ENCODE data around the gene ASTN1. TPM values are rescaled to one million over a fixed set of nuclear protein-coding genes. Genes with fewer than 3 reads are reported as not detected.

The ASTN1 gene
- total RNA-seq, 2 experiments from 2014 or later: not detected

DNA sequence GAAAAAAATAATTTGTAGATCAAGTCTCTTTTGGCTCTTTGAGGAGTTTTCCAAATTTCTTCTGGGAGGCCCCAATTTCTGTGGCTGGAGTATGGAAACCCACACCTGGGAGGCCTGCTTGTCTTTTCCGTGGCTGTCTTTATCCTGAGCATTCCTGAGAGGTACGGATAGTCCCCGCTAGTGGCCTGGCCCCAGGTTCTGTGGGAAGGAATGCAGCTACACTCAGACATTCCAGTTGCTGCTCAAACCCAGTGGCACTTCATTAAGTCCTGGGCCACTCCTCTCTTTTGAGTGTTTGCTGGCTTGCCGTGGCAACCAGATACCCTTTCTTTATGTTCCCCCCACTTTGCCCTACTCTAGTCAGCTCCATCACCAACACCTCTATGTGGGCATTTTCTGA, 310.4 kb downstream of the ASTN1 start:
- no TSS peak for BruUV-seq (replicated peaks)
- Histone ChIP-seq H3K9me3 (ENCODE audit: low read length) (no peaks in the 10 kb centered on the region), H3K4me1 (ENCODE audit: insufficient read depth, low read length, poor library complexity, severe bottlenecking) (no peaks in the 10 kb centered on the region), H3K79me2 (ENCODE audit: insufficient read depth, low read depth, low read length) (no peaks in the 10 kb centered on the region), H3K27ac (ENCODE audit: low read depth, low read length, poor library complexity, severe bottlenecking) (no peak overlapping the region), H3K9me2 (ENCODE audit: insufficient read depth, low read length) (no peaks in the 10 kb centered on the region), H4K20me1 (ENCODE audit: insufficient read depth, low read length) (no peaks in the 10 kb centered on the region), H3K36me3 (ENCODE audit: insufficient read depth, low read length) (no peaks in the 10 kb centered on the region), H2AFZ (ENCODE audit: low read length) (no peak overlapping the region), H3K4me2 (ENCODE audit: low read length) (no peak overlapping the region), H3K4me3 (ENCODE audit: low read depth, low read length, poor library complexity, severe bottlenecking) (no peak overlapping the region)
- no peak for DNase-seq (ENCODE audit: low spot score)
- ChIA-PET POLR2A (no interaction called here), CTCF (ENCODE audit: unreplicated experiment) (no interaction called here)
- intact Hi-C loops (cut with micrococcal nuclease; ENCODE audit: unreplicated experiment): no loop called here
- TF ChIP-seq EZH2phosphoT487 (IDR thresholded peaks at IDR 0.05; ENCODE audit: borderline replicate concordance, low read depth, low read length): no peak
- TF ChIP-seq CTCF (conservative IDR thresholded peaks at IDR 0.05; ENCODE audit: low read length): no peak

- H3K79me2 ChIP-seq (ENCODE audit: insufficient read depth, low read depth, low read length): no peaks in the 10 kb centered on the region
- CTCF ChIA-PET (ENCODE audit: unreplicated experiment): no interaction called here
- no peak overlapping the region for H2AFZ ChIP-seq (ENCODE audit: low read length)
- intact Hi-C loops (cut with micrococcal nuclease; ENCODE audit: unreplicated experiment): no loop called here
- no peak overlapping the region for H3K4me3 ChIP-seq (ENCODE audit: low read depth, low read length, poor library complexity, severe bottlenecking)
- no peaks in the 10 kb centered on the region for H4K20me1 ChIP-seq (ENCODE audit: insufficient read depth, low read length)
- no peaks in the 10 kb centered on the region for H3K9me2 ChIP-seq (ENCODE audit: insufficient read depth, low read length)
- no peaks in the 10 kb centered on the region for H3K36me3 ChIP-seq (ENCODE audit: insufficient read depth, low read length)
- H3K27ac ChIP-seq (ENCODE audit: low read depth, low read length, poor library complexity, severe bottlenecking): no peak overlapping the region
- no TSS peak for BruUV-seq (replicated peaks)
- H3K9me3 ChIP-seq (ENCODE audit: low read length): no peaks in the 10 kb centered on the region
- DNase-seq (ENCODE audit: low spot score): no peak
- no peak for TF ChIP-seq EZH2phosphoT487 (IDR thresholded peaks at IDR 0.05; ENCODE audit: borderline replicate concordance, low read depth, low read length)
- TF ChIP-seq CTCF (conservative IDR thresholded peaks at IDR 0.05; ENCODE audit: low read length): no peak
- POLR2A ChIA-PET: interaction anchor here (0.7 kb wide), 1 partner anchor 13 kb away, joined by 3 read pairs; no protein-coding TSS in a partner anchor
- H3K4me2 ChIP-seq (ENCODE audit: low read length): no peak overlapping the region
- H3K4me1 ChIP-seq (ENCODE audit: insufficient read depth, low read length, poor library complexity, severe bottlenecking): no peaks in the 10 kb centered on the region
Observed at GRCh38 chr1:176853503-176853902, 311.0 kb downstream of the ASTN1 start.

DNA sequence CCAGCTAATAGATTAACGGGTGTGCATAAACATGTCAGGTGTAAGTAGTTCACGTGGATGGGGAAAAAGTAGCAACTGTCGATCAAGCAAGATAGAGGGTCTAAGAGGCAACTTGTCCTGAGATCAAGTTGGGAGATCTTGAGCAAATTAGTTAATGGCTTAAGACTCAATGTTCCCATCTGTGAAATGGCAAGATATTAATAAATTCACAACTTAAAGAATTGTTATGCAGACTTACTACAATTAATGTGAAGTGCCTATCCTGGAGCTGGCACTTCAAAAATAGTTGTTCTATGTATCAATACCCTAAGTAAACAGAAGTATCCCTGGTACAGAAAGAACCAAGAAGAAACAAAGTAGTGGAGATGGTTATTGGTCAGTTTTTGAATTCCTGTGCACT, 312.4 kb downstream of the ASTN1 start:
- Histone ChIP-seq H4K20me1 (ENCODE audit: insufficient read depth, low read length) (no peaks in the 10 kb centered on the region), H3K4me1 (ENCODE audit: insufficient read depth, low read length, poor library complexity, severe bottlenecking) (no peaks in the 10 kb centered on the region), H3K36me3 (ENCODE audit: insufficient read depth, low read length) (no peaks in the 10 kb centered on the region), H3K4me2 (ENCODE audit: low read length) (no peak overlapping the region), H3K9me2 (ENCODE audit: insufficient read depth, low read length) (no peaks in the 10 kb centered on the region), H3K79me2 (ENCODE audit: insufficient read depth, low read depth, low read length) (no peaks in the 10 kb centered on the region), H3K9me3 (ENCODE audit: low read length) (no peaks in the 10 kb centered on the region), H2AFZ (ENCODE audit: low read length) (no peak overlapping the region), H3K27ac (ENCODE audit: low read depth, low read length, poor library complexity, severe bottlenecking) (no peak overlapping the region), H3K4me3 (ENCODE audit: low read depth, low read length, poor library complexity, severe bottlenecking) (no peak overlapping the region)
- POLR2A ChIA-PET: no interaction called here
- BruUV-seq (replicated peaks): no TSS peak
- CTCF ChIA-PET (ENCODE audit: unreplicated experiment): no interaction called here
- no peak for DNase-seq (ENCODE audit: low spot score)
- intact Hi-C loops (cut with micrococcal nuclease; ENCODE audit: unreplicated experiment): no loop called here
- no peak for TF ChIP-seq CTCF (conservative IDR thresholded peaks at IDR 0.05; ENCODE audit: low read length)
- no peak for TF ChIP-seq EZH2phosphoT487 (IDR thresholded peaks at IDR 0.05; ENCODE audit: borderline replicate concordance, low read depth, low read length)

Data from OCI-LY7 (cell line).